WTC11 (cell line): ENCODE measurements around the gene VARS2. TPM values are rescaled to one million over a fixed set of nuclear protein-coding genes. Genes with fewer than 3 reads are reported as not detected.
A peak's percentile ranks its signal among the peaks of the same experiment; 100 is the strongest.

ENCODE experiments used
- ATAC-seq: fragments of 200-7000 bp; cut with Tn5 transposase; 2 replicates; pipeline ENCODE4 v1.10.0; 2021; ENCODE audit warnings: mild to moderate bottlenecking, moderate library complexity
- CTCF ChIA-PET: fragments of 300-600 bp; sonication (Branson Sonifier 250); formaldehyde crosslinking; loops from one replicate; lab custom pipeline; 2021; ENCODE audit warnings: antibody characterized with exemption; lab: Charles Lee
- POLR2A ChIA-PET: fragments of 350-600 bp; sonication (Branson Sonifier 250); formaldehyde crosslinking; loops from one replicate; lab custom pipeline; 2021; ENCODE audit warnings: antibody characterized with exemption; lab: Charles Lee
- DNase-seq: peaks from one replicate; pipeline ENCODE4 v3.0.0; 2021; ENCODE audit warnings: low spot score
- H3K27ac Mint-ChIP-seq: 2 replicates; pipeline ENCODE4 v1.8.0; 2021; ENCODE audit warnings: mixed read lengths
- H3K27me3 Mint-ChIP-seq: 2 replicates; pipeline ENCODE4 v1.8.0; 2021; ENCODE audit warnings: low read depth, mild to moderate bottlenecking, moderate library complexity, mixed read lengths
- H3K36me3 Mint-ChIP-seq: 2 replicates; pipeline ENCODE4 v1.8.0; 2021; ENCODE audit warnings: mixed read lengths
- H3K4me1 Mint-ChIP-seq: 2 replicates; pipeline ENCODE4 v1.8.0; 2022; ENCODE audit warnings: mixed read lengths
- H3K4me3 Mint-ChIP-seq: 2 replicates; pipeline ENCODE4 v1.8.0; 2021; ENCODE audit warnings: mild to moderate bottlenecking, moderate library complexity, mixed read lengths
- H3K9me3 Mint-ChIP-seq: 2 replicates; pipeline ENCODE4 v1.8.0; 2021; ENCODE audit warnings: mixed read lengths
- ARID4B ChIP-seq: sonication (generic); formaldehyde crosslinking; IDR thresholded peaks from 2 replicates; pipeline ENCODE4 v1.8.0; 2023; ENCODE audit warnings: missing genetic modification reagents, mild to moderate bottlenecking, borderline replicate concordance
- ATF3 ChIP-seq: sonication (generic); formaldehyde crosslinking; conservative IDR thresholded peaks from 2 replicates; pipeline ENCODE4 v1.8.1; 2022; ENCODE audit warnings: mild to moderate bottlenecking, missing genetic modification reagents
- CREM ChIP-seq: sonication (generic); formaldehyde crosslinking; IDR thresholded peaks from 2 replicates; pipeline ENCODE4 v1.8.1; 2022; ENCODE audit warnings: mild to moderate bottlenecking, missing genetic modification reagents, moderate library complexity
- CTCF ChIP-seq: fragments of 200-600 bp; IDR thresholded peaks from 2 replicates; pipeline ENCODE4 v1.8.0; 2022; ENCODE audit warnings: antibody characterized with exemption
- ELF4 ChIP-seq: sonication (generic); formaldehyde crosslinking; IDR thresholded peaks from 2 replicates; pipeline ENCODE4 v1.8.1; 2022; ENCODE audit warnings: low read depth, mild to moderate bottlenecking, moderate library complexity, missing genetic modification reagents
- ERG ChIP-seq: fragments of 250-450 bp; sonication (Bioruptor Pico); IDR thresholded peaks from 2 replicates; pipeline ENCODE4 v1.8.0; 2021; ENCODE audit warnings: mild to moderate bottlenecking
- FOXJ3 ChIP-seq: sonication (generic); formaldehyde crosslinking; IDR thresholded peaks from 2 replicates; pipeline ENCODE4 v1.9.0; 2021; ENCODE audit warnings: missing genetic modification reagents, mild to moderate bottlenecking, borderline replicate concordance
- FOXP1 ChIP-seq: sonication (generic); formaldehyde crosslinking; IDR thresholded peaks from 2 replicates; pipeline ENCODE4 v1.8.0; 2022; ENCODE audit warnings: missing genetic modification reagents, mild to moderate bottlenecking, moderate library complexity, borderline replicate concordance
- GTF2I ChIP-seq: fragments of 250-450 bp; sonication (Bioruptor Pico); conservative IDR thresholded peaks from 2 replicates; pipeline ENCODE4 v1.4.0; 2021; ENCODE audit warnings: mild to moderate bottlenecking
- HMGA2 ChIP-seq: fragments of 250-450 bp; sonication (Bioruptor Pico); IDR thresholded peaks from 2 replicates; pipeline ENCODE4 v1.4.0; 2021; ENCODE audit warnings: mild to moderate bottlenecking, moderate library complexity
- JUN ChIP-seq: sonication (generic); formaldehyde crosslinking; IDR thresholded peaks from 2 replicates; pipeline ENCODE4 v1.8.0; 2023; ENCODE audit warnings: mild to moderate bottlenecking, missing genetic modification reagents
- KAT7 ChIP-seq: sonication (generic); formaldehyde crosslinking; IDR thresholded peaks from 2 replicates; pipeline ENCODE4 v1.8.1; 2023; ENCODE audit warnings: missing genetic modification reagents, mild to moderate bottlenecking, borderline replicate concordance
- NFATC4 ChIP-seq: fragments of 250-450 bp; sonication (Bioruptor Pico); IDR thresholded peaks from 2 replicates; pipeline ENCODE4 v1.9.0; 2021; ENCODE audit warnings: mild to moderate bottlenecking
- NFYB ChIP-seq: sonication (generic); formaldehyde crosslinking; conservative IDR thresholded peaks from 2 replicates; pipeline ENCODE4 v1.8.0; 2022; ENCODE audit warnings: low read depth, missing genetic modification reagents
- NR3C1 ChIP-seq: sonication (generic); formaldehyde crosslinking; conservative IDR thresholded peaks from 2 replicates; pipeline ENCODE4 v1.8.1; 2023; ENCODE audit warnings: low read depth, mild to moderate bottlenecking, missing genetic modification reagents
- PRDM15 ChIP-seq: sonication (generic); formaldehyde crosslinking; IDR thresholded peaks from 2 replicates; pipeline ENCODE4 v1.8.0; 2022; ENCODE audit warnings: missing genetic modification reagents
- ZNF219 ChIP-seq: sonication (generic); formaldehyde crosslinking; IDR thresholded peaks from 2 replicates; pipeline ENCODE4 v1.8.0; 2023; ENCODE audit warnings: missing genetic modification reagents, mild to moderate bottlenecking, borderline replicate concordance
- ZNF232 ChIP-seq: sonication (generic); formaldehyde crosslinking; IDR thresholded peaks from 2 replicates; pipeline ENCODE4 v1.8.0; 2022; ENCODE audit warnings: mild to moderate bottlenecking, missing genetic modification reagents
- ZNF281 ChIP-seq: sonication (generic); formaldehyde crosslinking; IDR thresholded peaks from 2 replicates; pipeline ENCODE4 v1.8.0; 2023; ENCODE audit warnings: mild to moderate bottlenecking, missing genetic modification reagents
- ZNF425 ChIP-seq: fragments of 250-450 bp; sonication (Bioruptor Pico); conservative IDR thresholded peaks from 2 replicates; pipeline ENCODE4 v1.9.0; 2021; ENCODE audit warnings: mild to moderate bottlenecking
- total RNA-seq: library from RNA; stranded (reverse); gene quantifications from 3 replicates; pipeline ENCODE4 v1.2.3, GENCODE V29; 2021

Gene VARS2
- total RNA-seq, 1 experiment from 2014 or later = 65.6 TPM

GRCh38 chr6:30891450-30891723 lies 22.7 kb upstream of the VARS2 start (continued):
- TF ChIP-seq ZNF425 (CRISPR knock-in tag) (no peak), ERG (CRISPR knock-in tag) (no peak), NR3C1 (CRISPR knock-in tag) (no peak), JUN (CRISPR knock-in tag) (no peak), ATF3 (CRISPR knock-in tag) (no peak), CTCF (no peak), ELF4 (CRISPR knock-in tag) (no peak), GTF2I (CRISPR knock-in tag) (no peak), ZNF232 (CRISPR knock-in tag) (no peak), ZNF219 (CRISPR knock-in tag) (no peak), FOXP1 (no peak)

- Mint-ChIP-seq H3K4me3 (no peak overlapping the region), H3K4me1 (peaks cover 26% of the 10 kb centered on the region), H3K9me3 (no peaks in the 10 kb centered on the region), H3K36me3 (peaks cover 62% of the 10 kb centered on the region), H3K27ac (peak overlapping the region; percentile 54; the same call in 1 of the 2 replicates), H3K27me3 (no peaks in the 10 kb centered on the region)
- ATAC-seq = no peak
- CTCF ChIA-PET = interaction anchor here (0.5 to 3.1 kb wide), 5 partner anchors 9 to 195 kb away, joined by 3 to 11 read pairs (median 3); no protein-coding TSS in a partner anchor
- POLR2A ChIA-PET = no interaction called here
- DNase-seq = no peak
- no peak for TF ChIP-seq ZNF281 (CRISPR knock-in tag)
- TF ChIP-seq NFYB (CRISPR knock-in tag) = no peak
- no peak for TF ChIP-seq PRDM15 (CRISPR knock-in tag)
- TF ChIP-seq KAT7 (CRISPR knock-in tag) = no peak
- no peak for TF ChIP-seq NFATC4 (CRISPR knock-in tag)
- no peak for TF ChIP-seq HMGA2 (CRISPR knock-in tag)
- TF ChIP-seq FOXJ3 (CRISPR knock-in tag) = no peak
- TF ChIP-seq CREM (CRISPR knock-in tag) = no peak
- no peak for TF ChIP-seq ARID4B (CRISPR knock-in tag)
These were observed 22.1 kb upstream of the VARS2 start for GRCh38 chr6:30891816-30892538.
